SK-N-SH (cell line): ENCODE results near the gene MKRN1. TPM values are rescaled to one million over a fixed set of nuclear protein-coding genes. Genes with fewer than 3 reads are reported as not detected.

Experiments used
- CTCF ChIA-PET: fragments of 300-600, 350-600 bp; formaldehyde crosslinking; extraction: SDS; loops from one replicate; lab custom pipeline; 2021; lab: Yijun Ruan, JAX
- POLR2A ChIA-PET: fragments of 350-600 bp; sonication (Branson Sonifier 250); formaldehyde crosslinking; extraction: SDS; loops from one replicate; lab custom pipeline; 2020; ENCODE audit warnings: antibody characterized with exemption, inconsistent platforms; lab: Yijun Ruan, JAX
- DNase-seq: peaks from one replicate; pipeline ENCODE4 v3.0.0; 2012
- H2AFZ ChIP-seq: fragments of 200-600 bp; sonication (generic); 2 replicates; pipeline ENCODE4 v1.8.1; 2016; ENCODE audit warnings: antibody characterized with exemption, mild to moderate bottlenecking, low read depth
- H3F3A ChIP-seq: fragments of 200-600 bp; sonication (generic); replicated peaks from 2 replicates; pipeline ENCODE3; 2016; ENCODE audit warnings: antibody characterized with exemption, mild to moderate bottlenecking; ENCODE audit not compliant: insufficient read depth
- H3K27ac ChIP-seq, 2 experiments: fragments of 200-500 bp in 1 of 2; fragments of 200-600 bp in 1 of 2; sonication (Bioruptor generic) in 1 of 2; sonication (generic), shearing (Covaris generic) in 1 of 2; 2 replicates each; pipeline versions ENCODE4 v1.5.1 to v1.6.1; 2014 to 2016; ENCODE audit warnings: low read depth in 2 of 2, inconsistent platforms in 1 of 2, low read length in 1 of 2, mild to moderate bottlenecking in 1 of 2, mixed read lengths in 1 of 2
- H3K27me3 ChIP-seq: fragments of 200-600 bp; sonication (generic), shearing (Covaris generic); 2 replicates; pipeline ENCODE4 v1.6.1; 2016; ENCODE audit warnings: mixed run types; ENCODE audit not compliant: insufficient read depth
- H3K36me3 ChIP-seq, 2 experiments: fragments of 200-500 bp in 1 of 2; fragments of 200-600 bp in 1 of 2; sonication (Bioruptor generic) in 1 of 2; sonication (generic) in 1 of 2; replicated peaks in 1 of 2; 2 replicates each; pipeline versions ENCODE3 to v1.5.1; 2014 to 2016; ENCODE audit warnings: low read length in 1 of 2, mild to moderate bottlenecking in 1 of 2; ENCODE audit not compliant: insufficient read depth in 2 of 2, control insufficient read depth in 1 of 2
- H3K4me1 ChIP-seq, 2 experiments: fragments of 200-500 bp in 1 of 2; fragments of 200-600 bp in 1 of 2; sonication (Bioruptor generic) in 1 of 2; sonication (generic), shearing (Covaris generic) in 1 of 2; 2 replicates each; pipeline versions ENCODE4 v1.5.1 to v1.6.1; 2014 to 2016; ENCODE audit warnings: low read depth in 1 of 2, low read length in 1 of 2, mixed run types in 1 of 2; ENCODE audit not compliant: insufficient read depth in 2 of 2, control insufficient read depth in 1 of 2
- H3K4me2 ChIP-seq: fragments of 200-600 bp; sonication (generic), shearing (Covaris generic); 2 replicates; pipeline ENCODE4 v1.6.1; 2017; ENCODE audit warnings: mixed run types
- H3K4me3 ChIP-seq, 2 experiments: fragments of 200-500 bp in 1 of 2; fragments of 200-600 bp in 1 of 2; sonication (Bioruptor generic) in 1 of 2; sonication (generic), shearing (Covaris generic) in 1 of 2; 2 replicates each; pipeline versions ENCODE4 v1.5.1 to v1.8.1; 2014 to 2016; ENCODE audit warnings: low read depth in 2 of 2, inconsistent platforms in 1 of 2, low read length in 1 of 2, mild to moderate bottlenecking in 1 of 2, mixed read lengths in 1 of 2, moderate library complexity in 1 of 2
- H3K79me2 ChIP-seq: fragments of 200-600 bp; sonication (generic); 2 replicates; pipeline ENCODE4 v1.8.1; 2017; ENCODE audit warnings: mild to moderate bottlenecking; ENCODE audit not compliant: insufficient read depth
- H3K9ac ChIP-seq: fragments of 200-600 bp; sonication (generic); 2 replicates; pipeline ENCODE4 v1.6.1; 2017; ENCODE audit warnings: mixed run types
- H3K9me2 ChIP-seq: fragments of 200-600 bp; sonication (generic); 2 replicates; pipeline ENCODE4 v1.6.1; 2017; ENCODE audit warnings: mixed run types
- H3K9me3 ChIP-seq: fragments of 200-600 bp; sonication (generic); 2 replicates; pipeline ENCODE4 v1.6.1; 2017; ENCODE audit warnings: mixed run types, mild to moderate bottlenecking, moderate library complexity
- H4K20me1 ChIP-seq: fragments of 200-600 bp; sonication (generic); 2 replicates; pipeline ENCODE4 v1.6.1; 2017; ENCODE audit warnings: mild to moderate bottlenecking, mixed run types; ENCODE audit not compliant: insufficient read depth
- CTCF ChIP-seq: fragments of 200-600 bp; sonication (generic); IDR thresholded peaks from 2 replicates; pipeline ENCODE4 v1.6.1; 2017; ENCODE audit warnings: antibody characterized with exemption, mild to moderate bottlenecking, moderate library complexity
- EZH2phosphoT487 ChIP-seq: fragments of 200-600 bp; sonication (generic); IDR thresholded peaks from 2 replicates; pipeline ENCODE4 v1.6.1; 2017; ENCODE audit warnings: low read depth, mixed run types, mild to moderate bottlenecking, antibody characterized with exemption, moderate library complexity, borderline replicate concordance
- FOXJ3 ChIP-seq: sonication (generic); formaldehyde crosslinking; IDR thresholded peaks from 2 replicates; pipeline ENCODE4 v1.5.1; 2020; ENCODE audit warnings: mild to moderate bottlenecking, missing genetic modification reagents
- GABPA ChIP-seq: IDR thresholded peaks from 2 replicates; pipeline ENCODE4 v1.4.0; 2012; ENCODE audit warnings: low read depth, mild to moderate bottlenecking
- IRF3 ChIP-seq: fragments of 150-350 bp; IDR thresholded peaks from 2 replicates; pipeline ENCODE4 v1.6.1; 2016; ENCODE audit warnings: mild to moderate bottlenecking, low read depth, low read length
- MXI1 ChIP-seq: IDR thresholded peaks from 2 replicates; pipeline ENCODE4 v1.6.1; 2012; ENCODE audit warnings: mild to moderate bottlenecking, low read depth, low read length, improper control_type of control experiment
- POLR2AphosphoS5 ChIP-seq: IDR thresholded peaks from 2 replicates; pipeline ENCODE4 v1.6.1; 2012; ENCODE audit warnings: low read depth, low read length
- RAD21 ChIP-seq: IDR thresholded peaks from 2 replicates; pipeline ENCODE4 v1.6.1; 2012; ENCODE audit warnings: mild to moderate bottlenecking, low read length
- REST ChIP-seq: IDR thresholded peaks from 2 replicates; pipeline ENCODE4 v1.6.1; 2012; ENCODE audit warnings: mild to moderate bottlenecking, low read depth, low read length, moderate library complexity
- RFX5 ChIP-seq: IDR thresholded peaks from 2 replicates; pipeline ENCODE4 v1.6.1; 2012; ENCODE audit warnings: mild to moderate bottlenecking, improper control_type of control experiment, low read length
- RXRA ChIP-seq: IDR thresholded peaks from 2 replicates; pipeline ENCODE4 v1.4.0; 2012; ENCODE audit warnings: low read depth, mild to moderate bottlenecking, borderline replicate concordance
- SMC3 ChIP-seq: IDR thresholded peaks from 2 replicates; pipeline ENCODE4 v1.6.1; 2012; ENCODE audit warnings: low read depth, low read length, improper control_type of control experiment
- TEAD4 ChIP-seq: IDR thresholded peaks from 2 replicates; pipeline ENCODE4 v1.4.0; 2012; ENCODE audit warnings: mild to moderate bottlenecking, borderline replicate concordance; ENCODE audit not compliant: insufficient read depth
- YY1 ChIP-seq: IDR thresholded peaks from 2 replicates; pipeline ENCODE4 v1.4.0; 2012; ENCODE audit warnings: low read depth, mild to moderate bottlenecking
- WGBS: methylation state at CpG from one replicate; pipeline ENCODE4 v1.1.6; 2017; ENCODE audit warnings: low lambda C conversion rate; 5-methylcytosine and 5-hydroxymethylcytosine counted together
- polyA plus RNA-seq, 3 experiments: library from polyadenylated mRNA; depleted of rRNA; stranded (reverse); fragments of >200 nt; gene quantifications; 2 replicates each; pipeline ENCODE4 v1.2.3, GENCODE V29; 2012
- TF ChIP-seq, protein P1 (sequence below): IDR thresholded peaks from 2 replicates; pipeline ENCODE4; 2012
- TF ChIP-seq, protein P2 (sequence below): IDR thresholded peaks from 2 replicates; pipeline ENCODE4 v1.4.0; 2012; ENCODE audit warnings: low read depth, borderline replicate concordance

MKRN1 gene
- polyA plus RNA-seq, 1 of the 3 experiments (the other 2 are of a cell fraction): 53.5 TPM

DNA sequence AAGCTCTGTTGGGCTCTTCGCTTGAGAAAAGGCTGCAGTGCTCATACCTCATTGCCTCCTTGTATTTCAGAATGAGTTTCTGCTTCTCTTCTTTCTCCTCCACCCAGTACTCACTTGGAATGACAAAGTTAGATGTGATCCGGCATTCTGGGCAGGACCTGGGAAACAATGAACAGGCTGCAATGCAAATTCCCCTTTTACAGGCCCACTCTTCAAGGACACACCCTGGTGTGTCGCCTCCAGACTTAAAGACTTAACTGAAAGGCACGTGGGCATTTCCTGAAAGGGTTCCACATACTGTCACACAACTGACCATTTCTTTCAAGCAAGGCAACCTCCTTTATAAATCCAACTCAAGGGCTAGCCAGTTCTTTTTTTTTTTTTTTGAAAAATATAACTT is 23.6 kb downstream of the MKRN1 start:
- TF ChIP-seq POLR2AphosphoS5: no peak
- no peak for TF ChIP-seq MXI1
- no peak for TF ChIP-seq FOXJ3 (CRISPR knock-in tag)
- no peak for TF ChIP-seq YY1
- TF ChIP-seq RAD21: no peak
- no peak for TF ChIP-seq CTCF
- no peak for TF ChIP-seq EZH2phosphoT487
- Histone ChIP-seq H3F3A (no peaks in the 10 kb centered on the region), H3K27me3 (no peaks in the 10 kb centered on the region), H3K9me2 (no peaks in the 10 kb centered on the region), H3K9me3 (no peaks in the 10 kb centered on the region), H3K4me1 (no peaks in the 10 kb centered on the region), H3K9ac (no peak overlapping the region), H3K27ac (no peak overlapping the region), H3K36me3 (peaks cover 67 to 69% of the 10 kb centered on the region in 2 experiments), H3K4me3 (no peak overlapping the region), H4K20me1 (peaks cover 14% of the 10 kb centered on the region; the same call in 1 of the 2 replicates), H3K79me2 (no peaks in the 10 kb centered on the region), H2AFZ (no peak overlapping the region), H3K4me2 (no peak overlapping the region)
- POLR2A ChIA-PET: no interaction called here
- CTCF ChIA-PET: interaction anchor here (2.6 to 2.7 kb wide), 2 partner anchors 12 to 20 kb away, joined by 12 to 13 read pairs; no protein-coding TSS in a partner anchor
- 84% methylated on average over 4 of the region's 4 CpGs for WGBS
- no peak for DNase-seq

GRCh38 chr7:140454657-140455015 is 24.7 kb downstream of the MKRN1 start:
- 91% methylated on average over 8 of the region's 8 CpGs for WGBS
- H3K4me1 ChIP-seq: no peaks in the 10 kb centered on the region
- peaks cover 63 to 65% of the 10 kb centered on the region in 2 experiments for H3K36me3 ChIP-seq
- H3K4me2 ChIP-seq: no peak overlapping the region
- no peak overlapping the region for H3K4me3 ChIP-seq
- H3K9me3 ChIP-seq: no peaks in the 10 kb centered on the region
- no peaks in the 10 kb centered on the region for H3K9me2 ChIP-seq
- H3K27me3 ChIP-seq: no peaks in the 10 kb centered on the region
- H3K9ac ChIP-seq: no peak overlapping the region
- ChIA-PET POLR2A (no interaction called here), CTCF (interaction anchor here (0.8 to 1.6 kb wide), 2 partner anchors 14 to 23 kb away, joined by 3 to 5 read pairs; no protein-coding TSS in a partner anchor)
- no peak for DNase-seq
- no peaks in the 10 kb centered on the region for H3K79me2 ChIP-seq
- no peak overlapping the region for H2AFZ ChIP-seq
- peaks cover 9% of the 10 kb centered on the region; the same call in 1 of the 2 replicates for H4K20me1 ChIP-seq
- no peak overlapping the region for H3K27ac ChIP-seq
- H3F3A ChIP-seq: no peaks in the 10 kb centered on the region
- TF ChIP-seq, protein P1, sequence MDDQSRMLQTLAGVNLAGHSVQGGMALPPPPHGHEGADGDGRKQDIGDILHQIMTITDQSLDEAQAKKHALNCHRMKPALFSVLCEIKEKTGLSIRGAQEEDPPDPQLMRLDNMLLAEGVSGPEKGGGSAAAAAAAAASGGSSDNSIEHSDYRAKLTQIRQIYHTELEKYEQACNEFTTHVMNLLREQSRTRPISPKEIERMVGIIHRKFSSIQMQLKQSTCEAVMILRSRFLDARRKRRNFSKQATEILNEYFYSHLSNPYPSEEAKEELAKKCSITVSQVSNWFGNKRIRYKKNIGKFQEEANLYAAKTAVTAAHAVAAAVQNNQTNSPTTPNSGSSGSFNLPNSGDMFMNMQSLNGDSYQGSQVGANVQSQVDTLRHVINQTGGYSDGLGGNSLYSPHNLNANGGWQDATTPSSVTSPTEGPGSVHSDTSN: no peak
- TF ChIP-seq RXRA: no peak
- TF ChIP-seq EZH2phosphoT487: no peak
- no peak for TF ChIP-seq MXI1
- no peak for TF ChIP-seq IRF3
- no peak for TF ChIP-seq TEAD4
- TF ChIP-seq SMC3: no peak
- no peak for TF ChIP-seq GABPA
- TF ChIP-seq POLR2AphosphoS5: no peak
- TF ChIP-seq CTCF: no peak
- TF ChIP-seq, protein P2, sequence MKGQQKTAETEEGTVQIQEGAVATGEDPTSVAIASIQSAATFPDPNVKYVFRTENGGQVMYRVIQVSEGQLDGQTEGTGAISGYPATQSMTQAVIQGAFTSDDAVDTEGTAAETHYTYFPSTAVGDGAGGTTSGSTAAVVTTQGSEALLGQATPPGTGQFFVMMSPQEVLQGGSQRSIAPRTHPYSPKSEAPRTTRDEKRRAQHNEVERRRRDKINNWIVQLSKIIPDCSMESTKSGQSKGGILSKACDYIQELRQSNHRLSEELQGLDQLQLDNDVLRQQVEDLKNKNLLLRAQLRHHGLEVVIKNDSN: no peak
- TF ChIP-seq REST: no peak
- TF ChIP-seq RFX5: no peak
